ENCODE results near the gene ETFA. TPM values are rescaled to one million over a fixed set of nuclear protein-coding genes. Genes with fewer than 3 reads are reported as not detected.

Gene ETFA
- total RNA-seq, 1 experiment from 2014 or later, result 362 TPM

Other genes starting within 250 kb of the ETFA start
- gene ISL2, start 25.3 kb upstream of the ETFA start, total RNA-seq (2014; rRNA removed; shearing (Covaris generic); ENCODE audit: low replicate concordance), result 0.27 and 3.6 TPM in 2 replicates